HG02870 (cell line): ENCODE measurements around the gene MTR.
A peak's percentile ranks its signal among the peaks of the same experiment; 100 is the strongest.
"Not testable (repeated sequence)": the region's sequence is repeated elsewhere in the genome, so short reads cannot be mapped to it uniquely, and the experiment has no call there.

Experiments used
- ATAC-seq: cut with Tn5 transposase; IDR thresholded peaks from one replicate; pipeline ENCODE4 v1.9.1; 2021; ENCODE audit warnings: mild to moderate bottlenecking, moderate library complexity; ENCODE audit not compliant: unreplicated experiment

MTR gene

GRCh38 chr1:236830116-236830515 is 35.0 kb downstream of the MTR start:
- no peak for ATAC-seq

- no peak for ATAC-seq
These were observed 35.5 kb downstream of the MTR start for GRCh38 chr1:236830560-236830959.

- ATAC-seq = no peak
These were observed 38.5 kb downstream of the MTR start for GRCh38 chr1:236833575-236833974.

GRCh38 chr1:236834876-236835275 is 39.8 kb downstream of the MTR start:
- no peak for ATAC-seq

- ATAC-seq = no peak
These were observed 40.4 kb downstream of the MTR start for GRCh38 chr1:236835491-236835890.

GRCh38 chr1:236836157-236836556 is 41.1 kb downstream of the MTR start:
- ATAC-seq = peak; percentile 62

GRCh38 chr1:236837115-236837514 is 42.0 kb downstream of the MTR start:
- ATAC-seq = no peak

- no peak for ATAC-seq
These were observed 42.8 kb downstream of the MTR start for GRCh38 chr1:236837897-236838296.

GRCh38 chr1:236841341-236841740 is 46.2 kb downstream of the MTR start:
- no peak for ATAC-seq

- ATAC-seq = no peak
These were observed 49.6 kb downstream of the MTR start for GRCh38 chr1:236844499-236845271.

- no peak for ATAC-seq
These were observed 50.7 kb downstream of the MTR start for GRCh38 chr1:236845830-236846229.

- ATAC-seq = no peak
These were observed 53.3 kb downstream of the MTR start for GRCh38 chr1:236848274-236848923.

- ATAC-seq = no peak
These were observed 55.2 kb downstream of the MTR start for GRCh38 chr1:236850077-236850979.

GRCh38 chr1:236851871-236852270 is 56.8 kb downstream of the MTR start:
- ATAC-seq = no peak

- no peak for ATAC-seq
These were observed 59.0 kb downstream of the MTR start for GRCh38 chr1:236853921-236854604.

- no peak for ATAC-seq
These were observed 59.5 kb downstream of the MTR start for GRCh38 chr1:236854605-236854983.

GRCh38 chr1:236856649-236857048 is 61.6 kb downstream of the MTR start:
- ATAC-seq = not testable (repeated sequence)

- no peak for ATAC-seq
These were observed 63.1 kb downstream of the MTR start for GRCh38 chr1:236858165-236858564.

GRCh38 chr1:236860101-236860500 is 65.0 kb downstream of the MTR start:
- no peak for ATAC-seq

- ATAC-seq = no peak
These were observed 65.6 kb downstream of the MTR start for GRCh38 chr1:236860674-236861073.
